Stimulated activated CD8-positive, alpha-beta memory T cell treated with anti-CD3 and anti-CD28 coated beads, Interleukin-4, amount 100 ng/mL, for 1 hour (primary cell): ENCODE results near the gene ANKS1A.
"Not testable (repeated sequence)": the region's sequence is repeated elsewhere in the genome, so short reads cannot be mapped to it uniquely, and the experiment has no call there.

Experiments used
- DNase-seq, 2 donors: peaks; one replicate each; pipeline ENCODE4 v3.0.0-alpha.2; 2020; ENCODE audit warnings: low read depth in 2 of 2, low spot score in 1 of 2

The ANKS1A gene

GRCh38 chr6:34888874-34889555 lies at the start of gene ANKS1A:
Gene ANKS1A, plus strand, starts transcription at chr6:34889255. Its CDS starts 148 bp downstream, at chr6:34889403.
- peak; percentile 86 to 87 for DNase-seq

GRCh38 chr6:34839666-34840352 lies 49.2 kb upstream of the ANKS1A start:
- DNase-seq: no peak

- not testable (repeated sequence) for DNase-seq
These were observed 40.0 kb upstream of the ANKS1A start for GRCh38 chr6:34849066-34849465.

DNA sequence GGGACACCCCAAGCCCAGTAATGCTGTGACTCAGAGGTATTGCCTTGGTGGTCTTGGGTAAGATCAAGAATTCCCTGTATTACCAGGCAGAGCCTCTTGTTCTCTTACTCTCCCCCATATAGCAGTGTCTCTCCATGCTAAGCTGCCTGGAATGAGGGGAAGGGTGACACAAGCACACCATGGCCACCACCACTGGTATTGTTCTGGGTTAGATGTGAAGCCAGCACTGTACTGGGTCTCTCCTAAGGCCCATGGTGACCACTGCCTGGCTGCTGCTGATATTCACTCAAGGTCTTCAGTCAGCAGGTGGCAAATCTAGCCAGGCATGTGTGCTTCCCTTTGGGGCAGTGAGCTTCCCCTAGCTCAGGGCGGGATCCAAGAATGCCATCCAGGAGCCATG lies 37.7 kb upstream of the ANKS1A start:
- no peak for DNase-seq

GRCh38 chr6:34852406-34853085 lies 36.5 kb upstream of the ANKS1A start:
- no peak for DNase-seq

DNA sequence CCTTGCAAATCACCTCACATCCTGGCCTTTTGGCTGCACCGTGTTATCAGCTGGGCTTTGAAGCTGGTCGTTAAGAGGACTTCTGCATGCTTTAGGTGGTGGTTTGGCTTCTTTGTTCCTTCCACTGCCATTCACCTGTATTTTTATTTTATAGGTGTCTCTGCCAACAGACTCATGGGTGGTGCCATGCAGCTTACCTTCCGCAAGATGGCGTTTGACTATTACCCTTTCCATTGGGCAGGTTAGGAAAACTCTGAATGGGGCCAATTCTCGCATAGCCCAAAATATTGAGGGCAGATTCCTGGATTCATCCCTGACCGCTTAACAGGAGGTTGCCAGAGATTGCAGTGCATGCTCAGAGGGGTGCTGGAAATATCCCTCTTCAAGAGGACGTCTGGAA lies 33.6 kb upstream of the ANKS1A start:
- no peak for DNase-seq

- DNase-seq: no peak
These were observed 30.4 kb upstream of the ANKS1A start for GRCh38 chr6:34858681-34859080.

GRCh38 chr6:34859951-34860350 lies 29.1 kb upstream of the ANKS1A start:
- DNase-seq: no peak

DNA sequence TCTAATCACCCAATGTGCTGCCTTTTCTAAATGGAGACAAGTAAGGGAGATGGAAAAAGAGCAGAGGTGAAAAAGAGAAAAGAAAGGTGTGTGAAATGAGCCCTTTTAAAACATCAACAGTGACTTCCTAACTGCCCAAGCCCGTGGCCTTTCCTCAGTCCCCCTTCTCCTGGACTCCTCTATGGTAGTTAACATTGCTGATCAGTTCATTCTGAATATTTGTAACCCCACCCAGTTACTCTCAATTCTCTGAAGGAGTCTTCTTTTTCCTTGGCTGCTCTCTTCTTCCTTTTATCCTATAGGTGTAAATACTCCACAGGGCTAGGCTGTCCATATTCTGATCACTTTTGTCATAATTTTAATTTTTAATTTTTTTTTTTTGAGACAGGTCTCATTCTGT lies 28.3 kb upstream of the ANKS1A start:
- no peak for DNase-seq

DNA sequence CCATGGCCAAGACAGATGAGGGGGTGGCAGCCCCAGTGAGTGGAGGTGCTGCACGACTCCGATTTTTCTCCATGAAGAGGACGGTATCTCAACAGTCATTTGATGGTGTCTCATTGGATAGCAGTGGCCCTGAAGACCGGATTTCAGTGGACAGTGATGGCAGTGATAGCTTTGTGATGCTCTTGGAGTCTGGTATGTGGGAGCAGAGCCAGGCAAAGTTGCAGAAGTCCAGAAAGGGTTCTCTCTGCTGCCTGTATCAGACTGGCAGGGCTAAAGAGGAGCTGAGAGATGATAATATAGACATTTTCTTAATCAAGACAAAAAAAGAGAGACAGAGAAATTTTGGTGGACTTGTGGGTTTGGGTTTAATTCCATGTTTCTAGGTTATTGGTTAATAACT lies 25.0 kb upstream of the ANKS1A start:
- DNase-seq: no peak

DNA sequence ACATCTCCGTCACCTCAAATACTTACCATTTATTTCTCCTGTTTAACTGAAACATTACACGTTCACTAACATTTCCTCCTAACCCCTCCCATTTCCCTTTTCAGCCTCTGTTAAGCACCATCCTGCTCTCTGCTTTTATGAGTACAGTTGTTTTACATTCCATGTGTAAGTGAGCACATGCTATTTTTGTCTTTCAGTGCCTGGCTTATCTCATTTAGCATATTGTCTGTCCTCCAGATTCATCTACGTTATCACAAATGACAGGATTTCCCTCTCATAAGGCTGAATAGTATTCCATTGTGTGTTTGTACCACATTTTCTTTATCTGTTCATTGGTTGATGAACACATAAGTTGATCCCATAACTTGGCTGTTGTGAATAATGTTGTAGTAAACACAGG lies 23.9 kb upstream of the ANKS1A start:
- no peak for DNase-seq

- no peak for DNase-seq
These were observed 22.5 kb upstream of the ANKS1A start for GRCh38 chr6:34866509-34866908.

- DNase-seq: no peak
These were observed 21.6 kb upstream of the ANKS1A start for GRCh38 chr6:34867484-34867883.

DNA sequence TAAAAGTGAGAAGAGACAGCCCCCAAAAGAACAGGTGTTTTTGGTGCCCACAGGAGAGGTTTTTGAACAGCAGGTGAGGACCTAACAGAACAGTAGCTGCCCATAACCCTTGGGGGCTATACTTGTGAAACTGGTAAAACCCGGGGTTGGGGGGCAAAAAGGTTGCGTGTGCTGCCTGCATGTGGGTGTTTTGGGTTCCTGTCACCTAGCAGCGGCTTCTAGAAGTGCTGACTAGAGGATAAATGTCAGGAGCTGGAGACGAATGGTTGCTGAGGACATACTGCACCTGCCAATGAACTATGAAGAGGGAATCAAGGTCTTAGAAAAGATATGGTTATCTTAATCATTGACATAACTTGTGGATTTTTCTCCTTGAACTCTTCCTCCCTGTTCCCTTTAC lies 17.2 kb upstream of the ANKS1A start:
- no peak for DNase-seq

GRCh38 chr6:34872332-34872731 lies 16.7 kb upstream of the ANKS1A start:
- no peak for DNase-seq

- DNase-seq: no peak
These were observed 13.5 kb upstream of the ANKS1A start for GRCh38 chr6:34875292-34876213.

- no peak for DNase-seq
These were observed 12.6 kb upstream of the ANKS1A start for GRCh38 chr6:34876472-34876871.

DNA sequence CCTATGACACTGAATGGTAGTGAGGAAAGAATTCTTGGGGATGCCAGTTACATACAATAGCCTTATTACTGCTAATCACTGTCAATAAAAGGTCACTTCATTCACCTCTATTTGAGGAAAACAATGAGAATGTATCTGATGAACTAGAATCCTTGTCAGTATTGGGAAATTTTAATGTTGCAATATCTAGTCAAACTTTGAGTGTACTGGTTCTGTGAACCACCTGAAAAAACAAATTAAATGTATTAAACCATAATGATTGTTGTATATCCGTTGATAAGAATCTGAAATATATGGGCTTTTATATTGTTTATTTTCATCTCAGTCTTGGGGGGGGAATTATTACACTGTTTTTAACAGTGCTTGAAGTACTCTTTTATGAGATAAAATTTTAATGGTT lies 11.8 kb upstream of the ANKS1A start:
- no peak for DNase-seq

DNA sequence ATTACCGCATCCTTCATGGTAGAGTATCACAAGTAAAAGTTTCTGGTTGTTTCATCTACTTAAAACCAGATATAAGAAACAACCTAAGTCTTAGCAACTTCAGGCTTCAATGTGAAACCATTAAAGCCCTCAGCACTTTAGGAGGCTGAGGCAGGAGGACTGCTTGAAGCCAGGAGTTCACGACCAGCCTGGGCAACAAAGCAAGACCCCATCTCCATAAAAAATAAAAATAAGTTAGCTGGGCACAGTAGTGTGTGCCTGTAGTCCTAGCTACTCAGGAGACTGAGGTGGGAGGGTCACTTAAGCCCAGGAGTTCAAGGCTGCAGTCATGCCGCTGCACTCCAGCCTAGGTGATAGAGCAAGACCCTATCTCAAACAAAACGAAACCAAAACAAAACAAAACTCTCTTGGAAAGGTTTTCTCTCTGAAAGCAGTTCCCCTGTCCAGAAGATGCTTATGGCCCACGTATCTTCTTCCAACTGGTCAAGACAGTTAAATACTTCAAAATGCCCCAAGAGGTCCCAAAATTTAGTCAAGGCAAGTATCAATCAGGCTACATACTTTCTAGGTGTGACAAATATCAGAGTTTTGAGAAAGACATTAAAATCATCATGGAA lies 11.1 kb upstream of the ANKS1A start:
- no peak for DNase-seq

DNA sequence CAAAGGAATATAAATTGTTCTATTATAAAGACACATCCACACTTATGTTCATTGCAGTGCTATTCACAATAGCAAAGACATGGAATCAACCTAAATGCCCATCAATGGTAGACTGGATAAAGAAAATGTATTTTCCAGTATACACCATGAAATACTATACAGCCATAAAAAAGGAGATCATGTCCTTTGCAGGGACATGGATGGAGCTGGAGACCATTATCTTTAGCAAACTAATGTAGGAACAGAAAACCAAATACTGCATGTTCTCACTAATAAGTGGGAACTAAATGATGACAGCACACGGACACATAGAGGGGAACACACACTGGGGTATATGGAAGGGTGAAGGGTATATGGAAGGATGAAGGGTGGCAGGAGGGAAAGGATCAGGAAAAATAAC lies 5.0 kb upstream of the ANKS1A start:
- not testable (repeated sequence) for DNase-seq

- no peak for DNase-seq
These were observed 4.1 kb upstream of the ANKS1A start for GRCh38 chr6:34884996-34885395.
